ENCODE measurements around the gene FKRP.

The FKRP gene

GRCh38 chr19:46722421-46723022 is 23.3 kb upstream of the FKRP start:
- no peak for TF ChIP-seq CTCF (IDR thresholded peaks at IDR 0.05)

GRCh38 chr19:46723023-46723461 is 22.8 kb upstream of the FKRP start:
- TF ChIP-seq CTCF (IDR thresholded peaks at IDR 0.05) = no peak

GRCh38 chr19:46723471-46723870 is 22.4 kb upstream of the FKRP start:
- no peak for TF ChIP-seq CTCF (IDR thresholded peaks at IDR 0.05)

GRCh38 chr19:46724468-46724867 is 21.4 kb upstream of the FKRP start:
- no peak for TF ChIP-seq CTCF (IDR thresholded peaks at IDR 0.05)

GRCh38 chr19:46725036-46725820 is 20.6 kb upstream of the FKRP start:
- no peak for TF ChIP-seq CTCF (IDR thresholded peaks at IDR 0.05)

GRCh38 chr19:46725859-46726393 is 19.9 kb upstream of the FKRP start:
- TF ChIP-seq CTCF (IDR thresholded peaks at IDR 0.05) = no peak

GRCh38 chr19:46726551-46726950 is 19.3 kb upstream of the FKRP start:
- no peak for TF ChIP-seq CTCF (IDR thresholded peaks at IDR 0.05)
